Psoas muscle (tissue), 8 donors: ENCODE measurements around the gene INTS11. TPM values are rescaled to one million over a fixed set of nuclear protein-coding genes. Genes with fewer than 3 reads are reported as not detected.

Source experiments
- ATAC-seq, 4 donors: fragments of 200-7000 bp; cut with Tn5 transposase; one replicate each; pipeline ENCODE4 v1.9.1; 2020; ENCODE audit warnings: moderate library complexity in 3 of 4, mild to moderate bottlenecking in 2 of 4
- DNase-seq, 2 donors: peaks; one replicate each; pipeline ENCODE4 v3.0.0-alpha.2; 2020
- H3K27ac ChIP-seq: fragments of 200-600 bp; one replicate; pipeline ENCODE4 v1.8.0; 2022
- H3K27me3 ChIP-seq, 3 donors: fragments of 200-600 bp in 1 of 3; one replicate each; pipeline versions ENCODE4 v1.6.1 to v1.8.0; 2013 to 2022; ENCODE audit warnings: low read length in 2 of 3, mild to moderate bottlenecking in 2 of 3, moderate library complexity in 1 of 3; ENCODE audit not compliant: insufficient read depth in 3 of 3
- H3K36me3 ChIP-seq, 2 donors: fragments of 200-600 bp in 1 of 2; one replicate each; pipeline versions ENCODE4 v1.6.1 to v1.8.0; 2013 to 2022; ENCODE audit warnings: low read depth in 1 of 2, mild to moderate bottlenecking in 1 of 2, moderate library complexity in 1 of 2; ENCODE audit not compliant: insufficient read depth in 1 of 2
- H3K4me1 ChIP-seq: fragments of 200-600 bp; one replicate; pipeline ENCODE4 v1.8.0; 2022
- H3K4me3 ChIP-seq: fragments of 200-600 bp; one replicate; pipeline ENCODE4 v1.8.0; 2022; ENCODE audit warnings: mild to moderate bottlenecking
- H3K9me3 ChIP-seq: fragments of 200-600 bp; one replicate; pipeline ENCODE4 v1.8.0; 2022
- CTCF ChIP-seq: fragments of 200-600 bp; IDR thresholded peaks from one replicate; pipeline ENCODE4 v1.8.0; 2022; ENCODE audit warnings: antibody characterized with exemption
- WGBS, 3 donors: extraction: QIAGEN DNeasy Blood & Tissue Kit; methylation state at CpG; one replicate each; pipeline versions ENCODE4 v1.1.6 to v1.1.7; 2013; 5-methylcytosine and 5-hydroxymethylcytosine counted together
- intact Hi-C, 2 donors: fragments of 100-400 bp; cut with DNase I; formaldehyde crosslinking; loops; one replicate each; pipeline versions ENCODE4 v1.11.0 to v1.14.2; 2022
- polyA plus RNA-seq, 3 donors: library from polyadenylated mRNA; stranded (reverse); fragments of 200-250 nt; gene quantifications; one replicate each; pipeline ENCODE4 v1.2.3, GENCODE V29; 2013
- total RNA-seq, 4 donors: library from RNA; stranded (reverse); fragmentation: NEBNext Ultra II Directional in 2 of 4; extraction: Animal tissue kit (Norgen Biotek cat#: 25700) in 2 of 4; gene quantifications; one replicate each; pipeline versions ENCODE4 v1.2.1 to v1.2.4, GENCODE V29; 2021 to 2023
- donor health status: healthy with polysubstance abuse.
- donor health status: DM: no; HTN: no; CAD: no; lungs with moderate emphysema.
- donor health status: Bipolar disorder and iron deficiency.
- donor health status: healthy.
- donor health status: DM: yes; HTN: yes; CAD: no.
- donor health status: DM: no; HTN: no; CAD: no.
- donor health status: DM: no; HTN: no; CAD: no.
- donor health status: DM: yes; HTN: yes; CAD: no.

Gene INTS11
- total and polyA plus RNA-seq, 7 donors: 55.6 to 80.8 (median 71.2) TPM

GRCh38 chr1:1329304-1330210 is 5.1 kb upstream of the INTS11 start:
- WGBS, 3 donors: 71 to 86% (median 79%) methylated on average over 58 of the region's 58 CpGs
- intact Hi-C loops: loop anchor here in 1 of 2 donors (2.0 kb wide), 1 partner anchor 13 kb away; no protein-coding TSS in a partner anchor
- no peaks in the 10 kb centered on the region for H3K9me3 ChIP-seq
- no peaks in the 10 kb centered on the region for H3K27me3 ChIP-seq
- ATAC-seq (no peak), DNase-seq (no peak)
- H3K4me3 ChIP-seq: no peak overlapping the region
- no peak for TF ChIP-seq CTCF
- peaks cover 0 to 25% of the 10 kb centered on the region in 2 donors for H3K36me3 ChIP-seq
- H3K27ac ChIP-seq: no peak overlapping the region
- H3K4me1 ChIP-seq: peaks cover 47% of the 10 kb centered on the region

GRCh38 chr1:1328254-1328653 is 3.8 kb upstream of the INTS11 start:
- TF ChIP-seq CTCF: no peak
- ATAC-seq: no peak
- H3K4me1 ChIP-seq: peaks cover 42% of the 10 kb centered on the region
- H3K36me3 ChIP-seq: peaks cover 0 to 25% of the 10 kb centered on the region in 2 donors
- H3K27me3 ChIP-seq: no peaks in the 10 kb centered on the region
- intact Hi-C loops: loop anchor here in 1 of 2 donors (2.0 kb wide), 1 partner anchor 15 kb away; no protein-coding TSS in a partner anchor
- 65 to 78% (median 76%) methylated on average over 11 to 15 of the region's 15 CpGs for WGBS, 3 donors
- no peak overlapping the region for H3K27ac ChIP-seq
- H3K4me3 ChIP-seq: no peak overlapping the region
- no peaks in the 10 kb centered on the region for H3K9me3 ChIP-seq
- no peak for DNase-seq

GRCh38 chr1:1327291-1327690 is 2.8 kb upstream of the INTS11 start:
- 84 to 92% (median 88%) methylated on average over 33 to 40 of the region's 40 CpGs for WGBS, 3 donors
- ATAC-seq (no peak), DNase-seq (no peak)
- no peak overlapping the region for H3K4me3 ChIP-seq
- H3K4me1 ChIP-seq: peaks cover 44% of the 10 kb centered on the region
- peaks cover 0 to 25% of the 10 kb centered on the region in 2 donors for H3K36me3 ChIP-seq
- no peak for TF ChIP-seq CTCF
- intact Hi-C loops: no loop called here
- no peaks in the 10 kb centered on the region for H3K27me3 ChIP-seq
- H3K9me3 ChIP-seq: no peaks in the 10 kb centered on the region
- no peak overlapping the region for H3K27ac ChIP-seq

- Histone ChIP-seq H3K27ac (peak overlapping the region; percentile 88), H3K9me3 (no peaks in the 10 kb centered on the region), H3K36me3 (peaks cover 0 to 25% of the 10 kb centered on the region in 2 donors), H3K4me3 (peak overlapping the region; percentile 87), H3K4me1 (peaks cover 51% of the 10 kb centered on the region), H3K27me3 (no peaks in the 10 kb centered on the region)
- intact Hi-C loops: no loop called here
- DNase-seq (no peak), ATAC-seq (no peak)
- 39 to 45% (median 41%) methylated on average over 8 of the region's 8 CpGs for WGBS, 3 donors
- no peak for TF ChIP-seq CTCF
Measured at GRCh38 chr1:1326075-1326605, 1.7 kb upstream of the INTS11 start.
